Embryonic facial prominence (tissue), 1 donor: ENCODE results near the gene ANGPTL4.
"Not testable (repeated sequence)": the region's sequence is repeated elsewhere in the genome, so short reads cannot be mapped to it uniquely, and the experiment has no call there.

Experiments
- DNase-seq: peaks from one replicate; pipeline ENCODE4 v3.0.0-alpha.2; 2016; ENCODE audit errors: extremely low spot score

The ANGPTL4 gene

GRCh38 chr19:8334458-8335342 is 29.3 kb upstream of the ANGPTL4 start:
- DNase-seq, result no peak

- DNase-seq, result no peak
These were observed 28.4 kb upstream of the ANGPTL4 start for GRCh38 chr19:8335343-8336071.

- DNase-seq, result no peak
These were observed 27.8 kb upstream of the ANGPTL4 start for GRCh38 chr19:8336072-8336569.

- no peak for DNase-seq
These were observed 27.3 kb upstream of the ANGPTL4 start for GRCh38 chr19:8336660-8337059.

- DNase-seq, result no peak
These were observed 26.2 kb upstream of the ANGPTL4 start for GRCh38 chr19:8337728-8338127.

- DNase-seq, result no peak
These were observed 25.1 kb upstream of the ANGPTL4 start for GRCh38 chr19:8338835-8339234.

GRCh38 chr19:8340341-8341096 is 23.4 kb upstream of the ANGPTL4 start:
- DNase-seq, result no peak

- DNase-seq, result not testable (repeated sequence)
These were observed 22.5 kb upstream of the ANGPTL4 start for GRCh38 chr19:8341504-8341903.

- no peak for DNase-seq
These were observed 21.7 kb upstream of the ANGPTL4 start for GRCh38 chr19:8342316-8342683.

GRCh38 chr19:8342684-8343482 is 21.1 kb upstream of the ANGPTL4 start, which contains the start of gene KANK3:
KANK3 (minus strand) TSS chr19:8343262; CDS start chr19:8337828, 5,434 bp downstream.
- no peak for DNase-seq

GRCh38 chr19:8343483-8343844 is 20.5 kb upstream of the ANGPTL4 start:
- DNase-seq, result no peak

GRCh38 chr19:8349629-8350372 is 14.2 kb upstream of the ANGPTL4 start:
- not testable (repeated sequence) for DNase-seq

- no peak for DNase-seq
These were observed 11.7 kb upstream of the ANGPTL4 start for GRCh38 chr19:8352134-8352827.

GRCh38 chr19:8352845-8353244 is 11.1 kb upstream of the ANGPTL4 start:
- DNase-seq, result not testable (repeated sequence)

GRCh38 chr19:8355631-8356402 is 8.1 kb upstream of the ANGPTL4 start:
- DNase-seq, result no peak

- DNase-seq, result no peak
These were observed 6.9 kb upstream of the ANGPTL4 start for GRCh38 chr19:8357007-8357521.

- no peak for DNase-seq
These were observed 5.0 kb upstream of the ANGPTL4 start for GRCh38 chr19:8358948-8359347.

- no peak for DNase-seq
These were observed 3.8 kb upstream of the ANGPTL4 start for GRCh38 chr19:8360196-8360595.
